ENCODE data around the gene SIGLEC10. TPM values are rescaled to one million over a fixed set of nuclear protein-coding genes. Genes with fewer than 3 reads are reported as not detected.

The SIGLEC10 gene
- total and polyA plus RNA-seq, 9 of the 15 experiments (the other 6 are each of a cell fraction or from before 2014, with no cell fraction given), result 0.10 to 1.8 (median 0.82) TPM

DNA sequence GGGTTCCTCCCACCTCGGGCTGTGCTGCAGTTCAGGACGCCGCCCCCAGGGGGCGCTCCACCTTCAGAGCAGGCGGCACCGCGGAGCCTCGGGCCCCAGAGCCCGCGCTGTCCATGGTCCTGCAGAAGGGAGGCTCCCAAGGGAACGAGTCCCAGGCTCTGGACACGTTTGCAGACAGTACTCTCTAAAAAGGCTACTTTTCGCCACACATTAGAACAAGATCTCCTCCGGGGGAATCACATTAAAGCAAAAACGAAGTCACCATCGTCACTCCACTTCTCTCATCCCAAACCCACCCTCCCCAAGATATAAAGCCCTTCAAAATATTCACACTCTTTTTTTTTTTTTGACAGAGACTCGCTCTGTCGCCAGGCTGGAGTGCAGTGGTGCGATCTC lies 4.6 kb upstream of the SIGLEC10 start (continued):
- TF ChIP-seq MEF2D (tag; conservative IDR thresholded peaks at IDR 0.05; ENCODE audit: low read depth) (no peak), RAD21 (CRISPR knock-in tag; conservative IDR thresholded peaks at IDR 0.05 in 1 of 2, IDR thresholded peaks at IDR 0.05 in 1 of 2) (peak; percentile 98 to 100), ZBTB7A (IDR thresholded peaks at IDR 0.05; ENCODE audit: borderline replicate concordance, control insufficient read depth, low read depth, low read length) (no peak), ZNF41 (CRISPR knock-in tag; conservative IDR thresholded peaks at IDR 0.05) (0 out of 2 replicates have a peak, but pooled peaks have one; percentile 16), ETV5 (CRISPR knock-in tag; IDR thresholded peaks at IDR 0.05; ENCODE audit: low read depth) (peak; percentile 92), CBX3 (IDR thresholded peaks at IDR 0.05; ENCODE audit: borderline replicate concordance in 1 of 2, low read length in 2 of 2) (peak in 1 of 2 experiments; percentile 29; a peak in 1 of 3 replicates), CCNT2 (IDR thresholded peaks at IDR 0.05; ENCODE audit: borderline replicate concordance, extremely low read depth, insufficient read length, low read depth, low read length) (peak; percentile 57), SIN3B (IDR thresholded peaks at IDR 0.05; ENCODE audit: low read depth) (0 out of 2 replicates have a peak, but pooled peaks have one; percentile 28), FOXA3 (CRISPR knock-in tag; conservative IDR thresholded peaks at IDR 0.05 in 1 of 2, IDR thresholded peaks at IDR 0.05 in 1 of 2) (peak in 1 of 2 experiments; percentile 85; a peak in 2 of 4 replicates)
- TF ChIP-seq, protein P1, sequence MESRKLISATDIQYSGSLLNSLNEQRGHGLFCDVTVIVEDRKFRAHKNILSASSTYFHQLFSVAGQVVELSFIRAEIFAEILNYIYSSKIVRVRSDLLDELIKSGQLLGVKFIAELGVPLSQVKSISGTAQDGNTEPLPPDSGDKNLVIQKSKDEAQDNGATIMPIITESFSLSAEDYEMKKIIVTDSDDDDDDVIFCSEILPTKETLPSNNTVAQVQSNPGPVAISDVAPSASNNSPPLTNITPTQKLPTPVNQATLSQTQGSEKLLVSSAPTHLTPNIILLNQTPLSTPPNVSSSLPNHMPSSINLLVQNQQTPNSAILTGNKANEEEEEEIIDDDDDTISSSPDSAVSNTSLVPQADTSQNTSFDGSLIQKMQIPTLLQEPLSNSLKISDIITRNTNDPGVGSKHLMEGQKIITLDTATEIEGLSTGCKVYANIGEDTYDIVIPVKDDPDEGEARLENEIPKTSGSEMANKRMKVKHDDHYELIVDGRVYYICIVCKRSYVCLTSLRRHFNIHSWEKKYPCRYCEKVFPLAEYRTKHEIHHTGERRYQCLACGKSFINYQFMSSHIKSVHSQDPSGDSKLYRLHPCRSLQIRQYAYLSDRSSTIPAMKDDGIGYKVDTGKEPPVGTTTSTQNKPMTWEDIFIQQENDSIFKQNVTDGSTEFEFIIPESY (CRISPR knock-in tag; IDR thresholded peaks at IDR 0.05), result peak; percentile 91
- TF ChIP-seq, protein P2, sequence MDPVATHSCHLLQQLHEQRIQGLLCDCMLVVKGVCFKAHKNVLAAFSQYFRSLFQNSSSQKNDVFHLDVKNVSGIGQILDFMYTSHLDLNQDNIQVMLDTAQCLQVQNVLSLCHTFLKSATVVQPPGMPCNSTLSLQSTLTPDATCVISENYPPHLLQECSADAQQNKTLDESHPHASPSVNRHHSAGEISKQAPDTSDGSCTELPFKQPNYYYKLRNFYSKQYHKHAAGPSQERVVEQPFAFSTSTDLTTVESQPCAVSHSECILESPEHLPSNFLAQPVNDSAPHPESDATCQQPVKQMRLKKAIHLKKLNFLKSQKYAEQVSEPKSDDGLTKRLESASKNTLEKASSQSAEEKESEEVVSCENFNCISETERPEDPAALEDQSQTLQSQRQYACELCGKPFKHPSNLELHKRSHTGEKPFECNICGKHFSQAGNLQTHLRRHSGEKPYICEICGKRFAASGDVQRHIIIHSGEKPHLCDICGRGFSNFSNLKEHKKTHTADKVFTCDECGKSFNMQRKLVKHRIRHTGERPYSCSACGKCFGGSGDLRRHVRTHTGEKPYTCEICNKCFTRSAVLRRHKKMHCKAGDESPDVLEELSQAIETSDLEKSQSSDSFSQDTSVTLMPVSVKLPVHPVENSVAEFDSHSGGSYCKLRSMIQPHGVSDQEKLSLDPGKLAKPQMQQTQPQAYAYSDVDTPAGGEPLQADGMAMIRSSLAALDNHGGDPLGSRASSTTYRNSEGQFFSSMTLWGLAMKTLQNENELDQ (CRISPR knock-in tag; IDR thresholded peaks at IDR 0.05; ENCODE audit: borderline replicate concordance), result peak; percentile 97; the same call in 1 of the 2 replicates
- TF ChIP-seq, protein P3, sequence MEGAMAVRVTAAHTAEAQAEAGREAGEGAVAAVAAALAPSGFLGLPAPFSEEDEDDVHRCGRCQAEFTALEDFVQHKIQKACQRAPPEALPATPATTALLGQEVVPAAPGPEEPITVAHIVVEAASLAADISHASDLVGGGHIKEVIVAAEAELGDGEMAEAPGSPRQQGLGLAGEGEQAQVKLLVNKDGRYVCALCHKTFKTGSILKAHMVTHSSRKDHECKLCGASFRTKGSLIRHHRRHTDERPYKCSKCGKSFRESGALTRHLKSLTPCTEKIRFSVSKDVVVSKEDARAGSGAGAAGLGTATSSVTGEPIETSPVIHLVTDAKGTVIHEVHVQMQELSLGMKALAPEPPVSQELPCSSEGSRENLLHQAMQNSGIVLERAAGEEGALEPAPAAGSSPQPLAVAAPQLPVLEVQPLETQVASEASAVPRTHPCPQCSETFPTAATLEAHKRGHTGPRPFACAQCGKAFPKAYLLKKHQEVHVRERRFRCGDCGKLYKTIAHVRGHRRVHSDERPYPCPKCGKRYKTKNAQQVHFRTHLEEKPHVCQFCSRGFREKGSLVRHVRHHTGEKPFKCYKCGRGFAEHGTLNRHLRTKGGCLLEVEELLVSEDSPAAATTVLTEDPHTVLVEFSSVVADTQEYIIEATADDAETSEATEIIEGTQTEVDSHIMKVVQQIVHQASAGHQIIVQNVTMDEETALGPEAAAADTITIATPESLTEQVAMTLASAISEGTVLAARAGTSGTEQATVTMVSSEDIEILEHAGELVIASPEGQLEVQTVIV (CRISPR knock-in tag; IDR thresholded peaks at IDR 0.05; ENCODE audit: borderline replicate concordance), result no peak
- TF ChIP-seq, protein P4, sequence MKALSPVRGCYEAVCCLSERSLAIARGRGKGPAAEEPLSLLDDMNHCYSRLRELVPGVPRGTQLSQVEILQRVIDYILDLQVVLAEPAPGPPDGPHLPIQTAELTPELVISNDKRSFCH (CRISPR knock-in tag; IDR thresholded peaks at IDR 0.05), result no peak
- TF ChIP-seq, protein P4 (tag; IDR thresholded peaks at IDR 0.05), result 0 out of 2 replicates have a peak, but pooled peaks have one; percentile 39
- TF ChIP-seq, protein P5, sequence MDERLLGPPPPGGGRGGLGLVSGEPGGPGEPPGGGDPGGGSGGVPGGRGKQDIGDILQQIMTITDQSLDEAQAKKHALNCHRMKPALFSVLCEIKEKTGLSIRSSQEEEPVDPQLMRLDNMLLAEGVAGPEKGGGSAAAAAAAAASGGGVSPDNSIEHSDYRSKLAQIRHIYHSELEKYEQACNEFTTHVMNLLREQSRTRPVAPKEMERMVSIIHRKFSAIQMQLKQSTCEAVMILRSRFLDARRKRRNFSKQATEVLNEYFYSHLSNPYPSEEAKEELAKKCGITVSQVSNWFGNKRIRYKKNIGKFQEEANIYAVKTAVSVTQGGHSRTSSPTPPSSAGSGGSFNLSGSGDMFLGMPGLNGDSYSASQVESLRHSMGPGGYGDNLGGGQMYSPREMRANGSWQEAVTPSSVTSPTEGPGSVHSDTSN (CRISPR knock-in tag; IDR thresholded peaks at IDR 0.05; ENCODE audit: low read depth), result no peak
- TF ChIP-seq, protein P5 (tag; conservative IDR thresholded peaks at IDR 0.05; ENCODE audit: low read depth), result no peak

All from K562 (cell line).